SKM-1 treated with dmso at 0.1 percent for 144 hours (cell line): ENCODE results near the gene KRTAP20-3.

Experiments
- DNase-seq: peaks from one replicate; lab custom pipeline; 2025; ENCODE audit not compliant: unreplicated experiment; lab: John Stamatoyannopoulos, UW

The KRTAP20-3 gene

DNA sequence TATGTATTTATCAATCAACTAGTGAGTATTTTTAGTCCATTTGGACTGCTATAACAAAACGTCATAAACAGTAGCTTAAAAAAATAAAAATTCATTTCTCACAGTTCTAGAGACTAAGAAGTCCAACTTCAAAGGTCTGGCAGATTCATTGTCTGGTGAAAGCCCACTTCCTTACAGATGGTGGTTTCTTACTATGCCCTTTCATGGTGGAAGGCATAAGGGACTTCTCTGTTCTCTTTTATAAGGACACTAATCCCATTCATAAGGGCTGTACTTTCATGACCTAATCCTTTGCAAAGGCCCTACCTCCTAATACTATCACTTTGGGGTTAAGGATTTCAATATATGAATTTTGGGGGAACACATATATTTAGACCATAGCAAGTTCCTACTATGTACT, 37.9 kb downstream of the KRTAP20-3 start:
- DNase-seq, result no peak

GRCh38 chr21:30684506-30684905, 41.8 kb downstream of the KRTAP20-3 start:
- DNase-seq, result no peak

- DNase-seq, result no peak
These were observed 47.2 kb downstream of the KRTAP20-3 start for GRCh38 chr21:30689822-30690221.
